ENCODE data around the gene RPL28. TPM values are rescaled to one million over a fixed set of nuclear protein-coding genes. Genes with fewer than 3 reads are reported as not detected.
A peak's percentile ranks its signal among the peaks of the same experiment; 100 is the strongest.

The RPL28 gene
- total RNA-seq, 1 donor, result 310 TPM

- Histone ChIP-seq H4K20me1 (ENCODE audit: insufficient read depth, low read length) (peaks cover 8% of the 10 kb centered on the region), H3K4me2 (ENCODE audit: insufficient read depth, low read length) (peak overlapping the region; percentile 83), H3K9me3 (ENCODE audit: low read depth, low read length) (no peaks in the 10 kb centered on the region), H3K79me2 (ENCODE audit: insufficient read depth, low read length) (peaks cover 9% of the 10 kb centered on the region), H3K36me3 (ENCODE audit: insufficient read depth, low read length) (peaks cover 4% of the 10 kb centered on the region), H3K4me3 (ENCODE audit: insufficient read depth, low read length) (peak overlapping the region; percentile 80), H3K4me1 (ENCODE audit: insufficient read depth, low read length) (peaks cover 15% of the 10 kb centered on the region), H3K27ac (ENCODE audit: low read depth, low read length) (no peak overlapping the region), H3K27me3 (ENCODE audit: insufficient read depth, low read length) (peaks cover 5% of the 10 kb centered on the region), H2AFZ (ENCODE audit: low read length) (no peak overlapping the region)
- no peak for TF ChIP-seq CTCF (IDR thresholded peaks at IDR 0.05; ENCODE audit: extremely low read depth, low read depth, low read length)
- DNase-seq (ENCODE audit: insufficient read length, low spot score, missing footprints), result peak; percentile 84
Observed at GRCh38 chr19:55341595-55342531, 43.9 kb upstream of the RPL28 start.

GRCh38 chr19:55344444-55344843, 41.3 kb upstream of the RPL28 start:
- H3K4me1 ChIP-seq (ENCODE audit: insufficient read depth, low read length), result peaks cover 6% of the 10 kb centered on the region
- peaks cover 9% of the 10 kb centered on the region for H3K79me2 ChIP-seq (ENCODE audit: insufficient read depth, low read length)
- no peak overlapping the region for H3K27ac ChIP-seq (ENCODE audit: low read depth, low read length)
- H3K4me2 ChIP-seq (ENCODE audit: insufficient read depth, low read length), result no peak overlapping the region
- H3K9me3 ChIP-seq (ENCODE audit: low read depth, low read length), result no peaks in the 10 kb centered on the region
- TF ChIP-seq CTCF (IDR thresholded peaks at IDR 0.05; ENCODE audit: extremely low read depth, low read depth, low read length), result no peak
- H3K4me3 ChIP-seq (ENCODE audit: insufficient read depth, low read length), result no peak overlapping the region
- peaks cover 4% of the 10 kb centered on the region for H3K36me3 ChIP-seq (ENCODE audit: insufficient read depth, low read length)
- no peaks in the 10 kb centered on the region for H3K27me3 ChIP-seq (ENCODE audit: insufficient read depth, low read length)
- DNase-seq (ENCODE audit: insufficient read length, low spot score, missing footprints), result peak; percentile 89
- peaks cover 8% of the 10 kb centered on the region for H4K20me1 ChIP-seq (ENCODE audit: insufficient read depth, low read length)
- H2AFZ ChIP-seq (ENCODE audit: low read length), result no peak overlapping the region

GRCh38 chr19:55345101-55345817, 40.5 kb upstream of the RPL28 start:
- peaks cover 6% of the 10 kb centered on the region for H3K4me1 ChIP-seq (ENCODE audit: insufficient read depth, low read length)
- peaks cover 8% of the 10 kb centered on the region for H4K20me1 ChIP-seq (ENCODE audit: insufficient read depth, low read length)
- peaks cover 4% of the 10 kb centered on the region for H3K36me3 ChIP-seq (ENCODE audit: insufficient read depth, low read length)
- H3K27ac ChIP-seq (ENCODE audit: low read depth, low read length), result no peak overlapping the region
- no peaks in the 10 kb centered on the region for H3K27me3 ChIP-seq (ENCODE audit: insufficient read depth, low read length)
- H3K79me2 ChIP-seq (ENCODE audit: insufficient read depth, low read length), result peaks cover 6% of the 10 kb centered on the region
- H3K4me3 ChIP-seq (ENCODE audit: insufficient read depth, low read length), result no peak overlapping the region
- DNase-seq (ENCODE audit: insufficient read length, low spot score, missing footprints), result no peak
- no peak for TF ChIP-seq CTCF (IDR thresholded peaks at IDR 0.05; ENCODE audit: extremely low read depth, low read depth, low read length)
- no peaks in the 10 kb centered on the region for H3K9me3 ChIP-seq (ENCODE audit: low read depth, low read length)
- H3K4me2 ChIP-seq (ENCODE audit: insufficient read depth, low read length), result no peak overlapping the region
- H2AFZ ChIP-seq (ENCODE audit: low read length), result no peak overlapping the region
